SK-N-SH (cell line): ENCODE measurements around the gene MS4A3. TPM values are rescaled to one million over a fixed set of nuclear protein-coding genes. Genes with fewer than 3 reads are reported as not detected.

Experiments
- CTCF ChIA-PET: fragments of 300-600, 350-600 bp; formaldehyde crosslinking; extraction: SDS; loops from one replicate; lab custom pipeline; 2021; lab: Yijun Ruan, JAX
- POLR2A ChIA-PET: fragments of 350-600 bp; sonication (Branson Sonifier 250); formaldehyde crosslinking; extraction: SDS; loops from one replicate; lab custom pipeline; 2020; ENCODE audit warnings: antibody characterized with exemption, inconsistent platforms; lab: Yijun Ruan, JAX
- DNase-seq: peaks from one replicate; pipeline ENCODE4 v3.0.0; 2012
- H2AFZ ChIP-seq: fragments of 200-600 bp; sonication (generic); 2 replicates; pipeline ENCODE4 v1.8.1; 2016; ENCODE audit warnings: antibody characterized with exemption, mild to moderate bottlenecking, low read depth
- H3F3A ChIP-seq: fragments of 200-600 bp; sonication (generic); replicated peaks from 2 replicates; pipeline ENCODE3; 2016; ENCODE audit warnings: antibody characterized with exemption, mild to moderate bottlenecking; ENCODE audit not compliant: insufficient read depth
- H3K27ac ChIP-seq, 2 experiments: fragments of 200-500 bp in 1 of 2; fragments of 200-600 bp in 1 of 2; sonication (Bioruptor generic) in 1 of 2; sonication (generic), shearing (Covaris generic) in 1 of 2; 2 replicates each; pipeline versions ENCODE4 v1.5.1 to v1.6.1; 2014 to 2016; ENCODE audit warnings: low read depth in 2 of 2, inconsistent platforms in 1 of 2, low read length in 1 of 2, mild to moderate bottlenecking in 1 of 2, mixed read lengths in 1 of 2
- H3K27me3 ChIP-seq: fragments of 200-600 bp; sonication (generic), shearing (Covaris generic); 2 replicates; pipeline ENCODE4 v1.6.1; 2016; ENCODE audit warnings: mixed run types; ENCODE audit not compliant: insufficient read depth
- H3K36me3 ChIP-seq, 2 experiments: fragments of 200-500 bp in 1 of 2; fragments of 200-600 bp in 1 of 2; sonication (Bioruptor generic) in 1 of 2; sonication (generic) in 1 of 2; replicated peaks in 1 of 2; 2 replicates each; pipeline versions ENCODE3 to v1.5.1; 2014 to 2016; ENCODE audit warnings: low read length in 1 of 2, mild to moderate bottlenecking in 1 of 2; ENCODE audit not compliant: insufficient read depth in 2 of 2, control insufficient read depth in 1 of 2
- H3K4me1 ChIP-seq, 2 experiments: fragments of 200-500 bp in 1 of 2; fragments of 200-600 bp in 1 of 2; sonication (Bioruptor generic) in 1 of 2; sonication (generic), shearing (Covaris generic) in 1 of 2; 2 replicates each; pipeline versions ENCODE4 v1.5.1 to v1.6.1; 2014 to 2016; ENCODE audit warnings: low read depth in 1 of 2, low read length in 1 of 2, mixed run types in 1 of 2; ENCODE audit not compliant: insufficient read depth in 2 of 2, control insufficient read depth in 1 of 2
- H3K4me2 ChIP-seq: fragments of 200-600 bp; sonication (generic), shearing (Covaris generic); 2 replicates; pipeline ENCODE4 v1.6.1; 2017; ENCODE audit warnings: mixed run types
- H3K4me3 ChIP-seq, 2 experiments: fragments of 200-500 bp in 1 of 2; fragments of 200-600 bp in 1 of 2; sonication (Bioruptor generic) in 1 of 2; sonication (generic), shearing (Covaris generic) in 1 of 2; 2 replicates each; pipeline versions ENCODE4 v1.5.1 to v1.8.1; 2014 to 2016; ENCODE audit warnings: low read depth in 2 of 2, inconsistent platforms in 1 of 2, low read length in 1 of 2, mild to moderate bottlenecking in 1 of 2, mixed read lengths in 1 of 2, moderate library complexity in 1 of 2
- H3K79me2 ChIP-seq: fragments of 200-600 bp; sonication (generic); 2 replicates; pipeline ENCODE4 v1.8.1; 2017; ENCODE audit warnings: mild to moderate bottlenecking; ENCODE audit not compliant: insufficient read depth
- H3K9ac ChIP-seq: fragments of 200-600 bp; sonication (generic); 2 replicates; pipeline ENCODE4 v1.6.1; 2017; ENCODE audit warnings: mixed run types
- H3K9me2 ChIP-seq: fragments of 200-600 bp; sonication (generic); 2 replicates; pipeline ENCODE4 v1.6.1; 2017; ENCODE audit warnings: mixed run types
- H3K9me3 ChIP-seq: fragments of 200-600 bp; sonication (generic); 2 replicates; pipeline ENCODE4 v1.6.1; 2017; ENCODE audit warnings: mixed run types, mild to moderate bottlenecking, moderate library complexity
- H4K20me1 ChIP-seq: fragments of 200-600 bp; sonication (generic); 2 replicates; pipeline ENCODE4 v1.6.1; 2017; ENCODE audit warnings: mild to moderate bottlenecking, mixed run types; ENCODE audit not compliant: insufficient read depth
- ELF1 ChIP-seq: IDR thresholded peaks from 2 replicates; pipeline ENCODE4 v1.4.0; 2012
- EZH2phosphoT487 ChIP-seq: fragments of 200-600 bp; sonication (generic); IDR thresholded peaks from 2 replicates; pipeline ENCODE4 v1.6.1; 2017; ENCODE audit warnings: low read depth, mixed run types, mild to moderate bottlenecking, antibody characterized with exemption, moderate library complexity, borderline replicate concordance
- FOSL2 ChIP-seq: IDR thresholded peaks from 2 replicates; pipeline ENCODE4 v1.4.0; 2012; ENCODE audit warnings: low read depth, mild to moderate bottlenecking, moderate library complexity, borderline replicate concordance
- FOXJ3 ChIP-seq: sonication (generic); formaldehyde crosslinking; IDR thresholded peaks from 2 replicates; pipeline ENCODE4 v1.5.1; 2020; ENCODE audit warnings: mild to moderate bottlenecking, missing genetic modification reagents
- MXI1 ChIP-seq: IDR thresholded peaks from 2 replicates; pipeline ENCODE4 v1.6.1; 2012; ENCODE audit warnings: mild to moderate bottlenecking, low read depth, low read length, improper control_type of control experiment
- NFIC ChIP-seq: IDR thresholded peaks from 2 replicates; pipeline ENCODE4 v1.4.0; 2012; ENCODE audit warnings: borderline replicate concordance
- POLR2AphosphoS5 ChIP-seq: IDR thresholded peaks from 2 replicates; pipeline ENCODE4 v1.6.1; 2012; ENCODE audit warnings: low read depth, low read length
- RAD21 ChIP-seq: IDR thresholded peaks from 2 replicates; pipeline ENCODE4 v1.6.1; 2012; ENCODE audit warnings: mild to moderate bottlenecking, low read length
- RXRA ChIP-seq: IDR thresholded peaks from 2 replicates; pipeline ENCODE4 v1.4.0; 2012; ENCODE audit warnings: low read depth, mild to moderate bottlenecking, borderline replicate concordance
- SMC3 ChIP-seq: IDR thresholded peaks from 2 replicates; pipeline ENCODE4 v1.6.1; 2012; ENCODE audit warnings: low read depth, low read length, improper control_type of control experiment
- TAF1 ChIP-seq: IDR thresholded peaks from 2 replicates; pipeline ENCODE4 v1.6.1; 2012; ENCODE audit warnings: low read depth, mild to moderate bottlenecking, low read length, moderate library complexity, borderline replicate concordance
- TCF12 ChIP-seq: IDR thresholded peaks from 2 replicates; pipeline ENCODE4 v1.4.0; 2012
- YY1 ChIP-seq: IDR thresholded peaks from 2 replicates; pipeline ENCODE4 v1.4.0; 2012; ENCODE audit warnings: low read depth, mild to moderate bottlenecking
- WGBS: methylation state at CpG from one replicate; pipeline ENCODE4 v1.1.6; 2017; ENCODE audit warnings: low lambda C conversion rate; 5-methylcytosine and 5-hydroxymethylcytosine counted together
- polyA plus RNA-seq, 3 experiments: library from polyadenylated mRNA; depleted of rRNA; stranded (reverse); fragments of >200 nt; gene quantifications; 2 replicates each; pipeline ENCODE4 v1.2.3, GENCODE V29; 2012
- TF ChIP-seq, protein P1 (sequence below): IDR thresholded peaks from 2 replicates; pipeline ENCODE4; 2012
- TF ChIP-seq, protein P2 (sequence below): IDR thresholded peaks from 2 replicates; pipeline ENCODE4 v1.4.0; 2012; ENCODE audit warnings: low read depth, borderline replicate concordance
- TF ChIP-seq, protein P3 (sequence below): fragments of 200-600 bp; sonication (generic); IDR thresholded peaks from 2 replicates; pipeline ENCODE4 v1.6.1; 2017; ENCODE audit warnings: antibody characterized with exemption, mild to moderate bottlenecking, moderate library complexity

The MS4A3 gene
- polyA plus RNA-seq, 1 of the 3 experiments (the other 2 are of a cell fraction), result not detected

DNA sequence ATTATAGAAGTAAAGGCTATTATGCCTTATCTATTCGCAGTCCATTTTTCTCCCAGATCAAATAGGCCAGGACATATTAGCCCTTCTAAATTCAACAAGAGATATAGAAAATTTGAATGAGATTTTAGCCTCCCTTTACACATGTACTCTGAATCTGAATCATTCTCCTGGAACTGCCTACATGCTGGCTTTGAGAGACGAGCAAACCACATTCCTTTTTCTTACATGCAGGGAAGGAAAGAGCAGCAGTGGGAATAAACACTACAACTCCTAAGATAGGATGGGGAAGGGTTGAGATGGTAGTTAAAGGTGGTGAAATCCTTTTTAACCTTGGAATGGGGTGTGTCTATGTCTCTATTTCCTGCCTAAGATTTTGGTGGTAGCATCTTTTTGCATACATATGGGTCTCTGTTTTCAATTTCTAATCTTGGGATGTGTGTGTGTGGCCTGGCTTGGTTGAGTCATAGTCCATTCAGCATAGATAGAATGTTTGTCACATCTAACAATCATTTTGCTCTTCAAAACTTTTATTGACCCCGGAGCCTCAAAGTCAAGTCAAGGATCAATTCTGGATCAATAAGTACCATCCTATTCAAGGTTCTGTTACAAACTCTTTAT, 27.3 kb upstream of the MS4A3 start:
- Histone ChIP-seq H3K9ac (no peak overlapping the region), H3K79me2 (no peaks in the 10 kb centered on the region), H3K9me3 (no peaks in the 10 kb centered on the region), H3F3A (no peaks in the 10 kb centered on the region), H3K27me3 (no peaks in the 10 kb centered on the region), H3K4me3 (no peak overlapping the region), H3K9me2 (no peaks in the 10 kb centered on the region), H3K4me1 (no peaks in the 10 kb centered on the region), H3K4me2 (no peak overlapping the region), H2AFZ (no peak overlapping the region), H3K27ac (no peak overlapping the region), H3K36me3 (no peaks in the 10 kb centered on the region), H4K20me1 (no peaks in the 10 kb centered on the region)
- WGBS, result 10% methylated on average over 3 of the region's 3 CpGs
- no peak for DNase-seq
- POLR2A ChIA-PET, result no interaction called here
- TF ChIP-seq RAD21, result no peak
- TF ChIP-seq, protein P1, sequence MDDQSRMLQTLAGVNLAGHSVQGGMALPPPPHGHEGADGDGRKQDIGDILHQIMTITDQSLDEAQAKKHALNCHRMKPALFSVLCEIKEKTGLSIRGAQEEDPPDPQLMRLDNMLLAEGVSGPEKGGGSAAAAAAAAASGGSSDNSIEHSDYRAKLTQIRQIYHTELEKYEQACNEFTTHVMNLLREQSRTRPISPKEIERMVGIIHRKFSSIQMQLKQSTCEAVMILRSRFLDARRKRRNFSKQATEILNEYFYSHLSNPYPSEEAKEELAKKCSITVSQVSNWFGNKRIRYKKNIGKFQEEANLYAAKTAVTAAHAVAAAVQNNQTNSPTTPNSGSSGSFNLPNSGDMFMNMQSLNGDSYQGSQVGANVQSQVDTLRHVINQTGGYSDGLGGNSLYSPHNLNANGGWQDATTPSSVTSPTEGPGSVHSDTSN, result no peak
- TF ChIP-seq EZH2phosphoT487, result no peak
- TF ChIP-seq YY1, result no peak
- TF ChIP-seq RXRA, result no peak
- no peak for TF ChIP-seq MXI1
- TF ChIP-seq ELF1, result no peak
- TF ChIP-seq, protein P2, sequence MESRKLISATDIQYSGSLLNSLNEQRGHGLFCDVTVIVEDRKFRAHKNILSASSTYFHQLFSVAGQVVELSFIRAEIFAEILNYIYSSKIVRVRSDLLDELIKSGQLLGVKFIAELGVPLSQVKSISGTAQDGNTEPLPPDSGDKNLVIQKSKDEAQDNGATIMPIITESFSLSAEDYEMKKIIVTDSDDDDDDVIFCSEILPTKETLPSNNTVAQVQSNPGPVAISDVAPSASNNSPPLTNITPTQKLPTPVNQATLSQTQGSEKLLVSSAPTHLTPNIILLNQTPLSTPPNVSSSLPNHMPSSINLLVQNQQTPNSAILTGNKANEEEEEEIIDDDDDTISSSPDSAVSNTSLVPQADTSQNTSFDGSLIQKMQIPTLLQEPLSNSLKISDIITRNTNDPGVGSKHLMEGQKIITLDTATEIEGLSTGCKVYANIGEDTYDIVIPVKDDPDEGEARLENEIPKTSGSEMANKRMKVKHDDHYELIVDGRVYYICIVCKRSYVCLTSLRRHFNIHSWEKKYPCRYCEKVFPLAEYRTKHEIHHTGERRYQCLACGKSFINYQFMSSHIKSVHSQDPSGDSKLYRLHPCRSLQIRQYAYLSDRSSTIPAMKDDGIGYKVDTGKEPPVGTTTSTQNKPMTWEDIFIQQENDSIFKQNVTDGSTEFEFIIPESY, result no peak
- no peak for TF ChIP-seq FOXJ3
- no peak for TF ChIP-seq FOSL2
- TF ChIP-seq SMC3, result no peak
- TF ChIP-seq, protein P3, sequence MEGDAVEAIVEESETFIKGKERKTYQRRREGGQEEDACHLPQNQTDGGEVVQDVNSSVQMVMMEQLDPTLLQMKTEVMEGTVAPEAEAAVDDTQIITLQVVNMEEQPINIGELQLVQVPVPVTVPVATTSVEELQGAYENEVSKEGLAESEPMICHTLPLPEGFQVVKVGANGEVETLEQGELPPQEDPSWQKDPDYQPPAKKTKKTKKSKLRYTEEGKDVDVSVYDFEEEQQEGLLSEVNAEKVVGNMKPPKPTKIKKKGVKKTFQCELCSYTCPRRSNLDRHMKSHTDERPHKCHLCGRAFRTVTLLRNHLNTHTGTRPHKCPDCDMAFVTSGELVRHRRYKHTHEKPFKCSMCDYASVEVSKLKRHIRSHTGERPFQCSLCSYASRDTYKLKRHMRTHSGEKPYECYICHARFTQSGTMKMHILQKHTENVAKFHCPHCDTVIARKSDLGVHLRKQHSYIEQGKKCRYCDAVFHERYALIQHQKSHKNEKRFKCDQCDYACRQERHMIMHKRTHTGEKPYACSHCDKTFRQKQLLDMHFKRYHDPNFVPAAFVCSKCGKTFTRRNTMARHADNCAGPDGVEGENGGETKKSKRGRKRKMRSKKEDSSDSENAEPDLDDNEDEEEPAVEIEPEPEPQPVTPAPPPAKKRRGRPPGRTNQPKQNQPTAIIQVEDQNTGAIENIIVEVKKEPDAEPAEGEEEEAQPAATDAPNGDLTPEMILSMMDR, result no peak
- TF ChIP-seq POLR2AphosphoS5, result no peak
- TF ChIP-seq TCF12, result no peak
- TF ChIP-seq TAF1, result no peak
- no peak for TF ChIP-seq NFIC
- TF ChIP-seq, all 33 proteins: peak for 0
- CTCF ChIA-PET, result no interaction called here
